Measurements from ENCODE around the gene BTBD9. TPM values are rescaled to one million over a fixed set of nuclear protein-coding genes. Genes with fewer than 3 reads are reported as not detected.

The BTBD9 gene
- total RNA-seq, 1 donor from 2014 or later = 14.8 TPM

GRCh38 chr6:38341496-38341895 lies 298.2 kb downstream of the BTBD9 start:
- H3K36me3 Mint-ChIP-seq (ENCODE audit: low read depth) = peaks cover 5% of the 10 kb centered on the region
- H3K27ac Mint-ChIP-seq (ENCODE audit: unreplicated experiment) = peak overlapping the region; percentile 89
- H3K4me3 Mint-ChIP-seq (ENCODE audit: unreplicated experiment) = no peak overlapping the region
- no peaks in the 10 kb centered on the region for H3K9me3 Mint-ChIP-seq (ENCODE audit: low read depth)
- DNase-seq (ENCODE audit: low spot score) = no peak
- no peaks in the 10 kb centered on the region for H3K27me3 Mint-ChIP-seq (ENCODE audit: low read depth)
- no peak for TF ChIP-seq CTCF (IDR thresholded peaks at IDR 0.05)
- H3K4me1 Mint-ChIP-seq (ENCODE audit: low read depth) = peaks cover 51% of the 10 kb centered on the region

- H3K27me3 Mint-ChIP-seq (ENCODE audit: low read depth) = no peaks in the 10 kb centered on the region
- no peaks in the 10 kb centered on the region for H3K9me3 Mint-ChIP-seq (ENCODE audit: low read depth)
- no peak for DNase-seq (ENCODE audit: low spot score)
- H3K36me3 Mint-ChIP-seq (ENCODE audit: low read depth) = peaks cover 6% of the 10 kb centered on the region
- H3K27ac Mint-ChIP-seq (ENCODE audit: unreplicated experiment) = peak overlapping the region; percentile 30
- no peak overlapping the region for H3K4me3 Mint-ChIP-seq (ENCODE audit: unreplicated experiment)
- TF ChIP-seq CTCF (IDR thresholded peaks at IDR 0.05) = no peak
- H3K4me1 Mint-ChIP-seq (ENCODE audit: low read depth) = peaks cover 38% of the 10 kb centered on the region
Measured at GRCh38 chr6:38339914-38340313, 299.8 kb downstream of the BTBD9 start.

GRCh38 chr6:38337819-38338465 lies 301.8 kb downstream of the BTBD9 start:
- peaks cover 7% of the 10 kb centered on the region for H3K9me3 Mint-ChIP-seq (ENCODE audit: low read depth)
- H3K4me3 Mint-ChIP-seq (ENCODE audit: unreplicated experiment) = no peak overlapping the region
- no peaks in the 10 kb centered on the region for H3K27me3 Mint-ChIP-seq (ENCODE audit: low read depth)
- peaks cover 38% of the 10 kb centered on the region for H3K4me1 Mint-ChIP-seq (ENCODE audit: low read depth)
- no peak for DNase-seq (ENCODE audit: low spot score)
- peak overlapping the region; percentile 99 for H3K27ac Mint-ChIP-seq (ENCODE audit: unreplicated experiment)
- TF ChIP-seq CTCF (IDR thresholded peaks at IDR 0.05) = peak; percentile 62
- peaks cover 8% of the 10 kb centered on the region for H3K36me3 Mint-ChIP-seq (ENCODE audit: low read depth)

GRCh38 chr6:38336922-38337321 lies 302.8 kb downstream of the BTBD9 start:
- H3K4me3 Mint-ChIP-seq (ENCODE audit: unreplicated experiment) = no peak overlapping the region
- H3K9me3 Mint-ChIP-seq (ENCODE audit: low read depth) = peaks cover 7% of the 10 kb centered on the region
- H3K4me1 Mint-ChIP-seq (ENCODE audit: low read depth) = peaks cover 38% of the 10 kb centered on the region
- H3K36me3 Mint-ChIP-seq (ENCODE audit: low read depth) = peaks cover 7% of the 10 kb centered on the region
- H3K27ac Mint-ChIP-seq (ENCODE audit: unreplicated experiment) = peak overlapping the region; percentile 99
- TF ChIP-seq CTCF (IDR thresholded peaks at IDR 0.05) = peak; percentile 13
- no peaks in the 10 kb centered on the region for H3K27me3 Mint-ChIP-seq (ENCODE audit: low read depth)
- no peak for DNase-seq (ENCODE audit: low spot score)

DNA sequence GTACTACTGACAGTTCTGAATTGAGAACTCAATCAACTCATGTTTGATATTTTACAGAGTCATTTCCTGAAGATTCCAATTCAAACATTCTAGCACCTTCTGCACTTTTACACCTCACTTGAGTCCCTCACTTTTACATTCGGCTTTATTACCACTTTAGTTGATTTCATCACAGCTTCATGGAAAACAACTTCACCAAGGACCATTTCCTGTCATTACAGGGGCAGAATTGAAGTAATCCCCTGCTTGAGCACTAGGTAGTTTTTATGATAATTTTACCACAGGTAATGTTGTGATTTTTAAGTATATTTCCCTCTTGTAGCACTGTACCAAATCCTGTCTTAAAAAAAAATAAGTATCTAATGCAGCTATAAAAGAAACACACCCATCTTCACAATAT lies 312.9 kb downstream of the BTBD9 start:
- H3K9me3 Mint-ChIP-seq (ENCODE audit: low read depth) = no peaks in the 10 kb centered on the region
- no peak for DNase-seq (ENCODE audit: low spot score)
- H3K36me3 Mint-ChIP-seq (ENCODE audit: low read depth) = peaks cover 2% of the 10 kb centered on the region
- TF ChIP-seq CTCF (IDR thresholded peaks at IDR 0.05) = no peak
- no peak overlapping the region for H3K4me3 Mint-ChIP-seq (ENCODE audit: unreplicated experiment)
- H3K27ac Mint-ChIP-seq (ENCODE audit: unreplicated experiment) = no peak overlapping the region
- peaks cover 1% of the 10 kb centered on the region for H3K27me3 Mint-ChIP-seq (ENCODE audit: low read depth)
- H3K4me1 Mint-ChIP-seq (ENCODE audit: low read depth) = no peaks in the 10 kb centered on the region

Data from chondrocyte (in vitro differentiated cells).